Iris pigment epithelial cell (primary cell): ENCODE measurements around the gene CHAF1B.

Source experiments
- DNase-seq: peaks from one replicate; pipeline ENCODE4 v3.0.0-alpha.2; 2011; ENCODE audit warnings: low read depth

Gene CHAF1B

DNA sequence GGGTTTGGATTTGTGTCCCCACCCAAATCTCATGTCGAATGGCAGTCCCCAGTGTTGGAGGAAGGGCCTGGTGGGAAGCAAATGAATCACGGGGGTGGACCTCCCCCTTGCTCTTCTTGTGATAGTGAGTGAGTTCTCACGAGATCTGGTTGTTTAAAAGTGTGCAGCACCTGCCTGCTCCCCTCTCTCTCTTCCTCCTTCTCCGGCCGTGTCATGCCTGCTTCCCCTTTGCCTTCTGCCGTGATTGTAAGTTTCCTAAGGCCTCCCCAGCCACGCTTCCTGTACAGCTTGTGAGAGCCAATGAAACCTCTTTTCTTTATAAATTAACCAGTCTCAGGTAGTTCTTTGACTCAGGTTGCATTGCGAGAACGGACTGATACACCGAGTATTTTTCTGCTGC, 78.8 kb downstream of the CHAF1B start:
- DNase-seq = no peak

DNA sequence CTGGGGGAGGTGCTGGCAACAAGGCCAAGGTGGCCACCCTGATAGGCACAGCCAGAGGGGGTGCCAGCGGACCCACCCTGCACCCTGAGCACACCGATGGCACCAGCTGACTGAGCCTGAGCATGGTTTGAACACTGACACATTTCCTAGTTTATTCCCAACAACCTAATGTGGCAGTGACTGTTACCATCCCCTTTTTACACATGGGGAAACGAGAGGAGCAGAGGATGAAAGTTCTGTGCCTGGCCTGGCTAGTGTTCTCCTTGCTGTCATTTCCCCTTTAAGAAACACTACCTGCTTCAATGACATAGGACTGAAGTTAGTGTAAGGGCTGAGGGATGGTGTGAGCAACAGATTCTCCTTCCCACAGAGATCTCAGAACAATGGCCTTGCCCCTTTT, 79.4 kb downstream of the CHAF1B start:
- DNase-seq = no peak

DNA sequence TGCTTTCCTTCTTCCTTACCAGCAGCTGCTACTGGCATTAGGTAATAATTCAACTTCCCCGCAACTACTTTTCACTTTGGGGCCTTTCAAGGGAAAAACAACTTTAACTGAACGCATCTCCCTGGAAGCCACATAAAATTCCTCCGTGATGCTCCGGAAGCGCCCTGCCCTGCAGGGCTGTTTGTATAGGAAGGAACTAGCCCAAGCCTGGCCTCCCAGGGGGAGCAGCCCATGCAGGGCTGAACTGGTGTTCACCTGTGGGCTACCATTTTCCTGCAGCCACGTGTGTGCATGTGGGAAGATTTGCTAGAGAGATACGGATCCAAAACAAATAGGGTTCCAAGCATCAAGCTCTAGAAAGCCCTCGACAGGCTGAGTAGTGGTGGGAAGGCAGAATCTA, 80.3 kb downstream of the CHAF1B start:
- no peak for DNase-seq

DNA sequence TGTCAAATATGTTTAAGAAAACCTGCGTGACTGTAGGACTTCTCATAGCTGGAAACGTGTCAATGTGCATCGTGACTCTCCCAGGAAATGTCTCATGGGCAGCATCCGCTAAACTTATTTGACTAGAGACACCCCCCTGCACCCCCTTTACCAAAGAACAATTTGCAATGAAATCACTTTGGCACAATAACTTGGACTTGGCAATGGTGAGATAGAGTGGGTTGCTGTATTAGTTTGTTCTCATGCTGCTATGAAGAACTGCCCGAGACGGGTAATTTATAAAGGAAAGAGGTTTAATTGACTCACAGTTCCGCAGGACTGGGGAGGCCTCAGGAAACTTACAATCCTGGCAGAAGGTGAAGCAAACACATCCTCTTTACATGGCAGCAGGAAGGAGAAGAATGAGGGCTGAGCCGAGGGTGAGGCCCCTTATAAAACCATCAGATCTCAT, 80.9 kb downstream of the CHAF1B start:
- no peak for DNase-seq
